GM08714 (cell line): ENCODE data around the gene SMAD5.

Source experiments
- H3K4me3 ChIP-seq: fragments of 200-500 bp; sonication (Bioruptor generic); 2 replicates; pipeline ENCODE4 v1.5.1; 2014; ENCODE audit warnings: mild to moderate bottlenecking, low read length, inconsistent platforms
- ZNF274 ChIP-seq: IDR thresholded peaks from 2 replicates; pipeline ENCODE4 v1.6.1; 2012; ENCODE audit warnings: mild to moderate bottlenecking, low read depth, low read length

SMAD5 gene

DNA sequence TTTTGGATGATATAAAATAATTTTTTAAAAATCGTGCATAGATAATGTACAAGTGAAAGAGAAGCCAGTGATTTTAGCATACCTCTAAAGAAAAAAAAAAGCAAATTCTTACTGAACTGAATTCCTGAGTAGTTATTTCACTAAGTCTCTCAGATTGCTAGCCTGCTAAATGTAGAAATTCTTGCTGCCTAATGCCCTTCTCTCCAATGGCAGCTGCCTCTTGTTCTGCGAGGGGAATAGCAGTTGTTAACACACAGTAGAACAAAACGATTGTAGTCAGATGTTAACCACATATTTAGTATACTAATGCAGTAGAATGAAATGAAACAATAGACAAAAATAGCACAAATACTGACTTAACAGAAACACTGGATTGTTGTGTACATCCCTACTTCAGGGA is 26.8 kb downstream of the SMAD5 start:
- H3K4me3 ChIP-seq: no peak overlapping the region

DNA sequence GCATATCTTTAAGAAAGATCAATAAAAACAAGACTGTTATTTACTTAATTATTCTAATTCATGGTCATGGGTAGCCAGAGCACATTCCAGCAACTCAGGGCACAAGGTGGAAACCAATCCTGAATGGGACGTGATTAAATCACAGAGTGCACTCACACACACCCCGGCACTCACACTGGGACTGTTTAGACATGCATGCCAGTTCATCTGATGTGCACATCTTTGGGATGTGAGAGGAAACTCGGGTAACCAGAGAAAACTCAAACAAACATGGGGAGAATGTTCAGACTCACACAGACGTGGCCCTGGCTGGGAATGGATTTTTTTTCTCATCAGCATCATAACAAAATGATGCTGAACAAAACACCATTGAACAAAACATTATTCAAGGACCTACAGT is 29.4 kb downstream of the SMAD5 start:
- no peak for TF ChIP-seq ZNF274
- no peak overlapping the region for H3K4me3 ChIP-seq

More for the DNA sequence above, 26.8 kb downstream of the SMAD5 start:
- no peak for TF ChIP-seq ZNF274

DNA sequence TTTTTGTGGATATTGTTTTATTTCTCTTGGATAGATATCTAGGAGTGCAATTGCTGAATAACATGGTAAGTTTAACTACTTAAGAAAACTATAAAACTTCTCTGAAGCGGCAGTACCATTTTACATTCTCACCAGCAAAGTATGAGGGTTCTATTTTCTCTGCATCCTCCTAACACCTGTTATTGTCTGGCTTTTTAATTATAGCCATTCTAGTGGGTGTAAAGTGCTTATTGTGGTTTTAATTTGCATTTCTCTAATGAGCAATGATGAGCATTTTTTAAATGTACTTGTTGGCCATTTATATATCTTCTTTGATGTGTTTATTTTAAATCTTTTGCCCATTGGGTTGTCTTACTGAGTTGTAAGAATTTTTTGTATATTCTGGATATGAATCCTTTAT is 31.6 kb downstream of the SMAD5 start:
- TF ChIP-seq ZNF274: no peak
- H3K4me3 ChIP-seq: no peak overlapping the region

DNA sequence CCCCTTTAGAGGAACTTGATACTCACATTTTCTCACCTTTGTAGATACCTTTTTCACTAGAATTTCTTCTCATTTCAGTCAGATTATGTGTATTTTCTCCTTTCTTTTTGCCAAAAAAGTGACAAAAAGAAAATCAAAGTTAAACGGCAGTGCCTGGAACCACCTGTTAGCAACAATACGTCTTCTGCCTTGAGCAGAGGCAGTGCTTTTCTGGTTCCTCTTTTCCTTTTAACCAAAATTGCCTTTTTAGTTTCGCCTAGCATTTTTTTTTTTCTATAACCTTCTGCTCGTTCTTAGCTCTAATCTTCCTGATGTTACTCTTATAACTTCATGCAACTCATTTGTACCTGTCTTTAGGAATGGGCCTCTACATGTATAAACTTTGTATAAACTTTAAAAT is 34.3 kb downstream of the SMAD5 start:
- H3K4me3 ChIP-seq: no peak overlapping the region
- TF ChIP-seq ZNF274: no peak

DNA sequence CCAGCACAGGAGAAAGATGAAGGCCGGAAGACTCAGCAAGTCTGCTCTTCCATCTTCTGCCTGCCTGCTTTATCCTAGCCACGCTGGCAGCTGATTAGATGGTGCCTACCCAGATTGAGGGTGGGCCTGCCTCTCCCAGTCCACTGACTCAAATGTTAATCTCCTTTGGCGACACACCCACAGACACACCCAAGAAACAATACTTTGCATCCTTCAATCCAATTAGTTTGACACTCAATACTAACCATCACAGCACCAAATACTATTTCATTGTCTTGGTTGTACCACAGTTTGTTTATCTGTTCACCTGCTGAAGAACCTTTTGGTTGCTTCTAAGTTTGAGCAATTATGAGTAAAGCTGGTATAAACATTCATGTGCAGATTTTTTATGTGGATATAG is 36.6 kb downstream of the SMAD5 start:
- no peak overlapping the region for H3K4me3 ChIP-seq
- no peak for TF ChIP-seq ZNF274

DNA sequence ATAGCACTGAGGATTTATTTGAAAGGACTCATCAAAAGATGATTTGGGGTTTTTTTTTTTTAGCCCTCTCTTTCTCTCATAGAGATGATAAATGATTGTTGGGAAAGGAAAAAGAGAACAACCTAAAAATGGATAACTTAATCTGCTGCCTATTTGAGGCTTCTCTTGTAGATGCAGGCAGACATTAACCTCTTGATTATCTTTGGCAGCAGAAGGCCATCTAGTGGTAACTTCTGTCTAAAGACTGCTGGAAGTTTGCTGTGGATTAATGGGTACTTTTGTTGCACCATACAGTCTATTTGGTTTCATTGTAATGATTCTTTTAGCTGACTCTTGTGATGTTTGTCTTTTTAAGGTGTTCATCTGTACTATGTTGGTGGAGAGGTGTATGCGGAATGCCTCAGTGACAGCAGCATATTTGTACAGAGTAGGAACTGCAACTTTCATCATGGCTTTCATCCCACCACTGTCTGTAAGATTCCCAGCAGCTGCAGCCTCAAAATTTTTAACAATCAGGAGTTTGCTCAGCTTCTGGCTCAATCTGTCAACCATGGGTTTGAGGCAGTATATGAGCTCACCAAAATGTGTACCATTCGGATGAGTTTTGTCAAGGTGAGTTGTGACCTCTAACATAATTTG is 41.5 kb downstream of the SMAD5 start:
- no peak for TF ChIP-seq ZNF274
- no peak overlapping the region for H3K4me3 ChIP-seq

DNA sequence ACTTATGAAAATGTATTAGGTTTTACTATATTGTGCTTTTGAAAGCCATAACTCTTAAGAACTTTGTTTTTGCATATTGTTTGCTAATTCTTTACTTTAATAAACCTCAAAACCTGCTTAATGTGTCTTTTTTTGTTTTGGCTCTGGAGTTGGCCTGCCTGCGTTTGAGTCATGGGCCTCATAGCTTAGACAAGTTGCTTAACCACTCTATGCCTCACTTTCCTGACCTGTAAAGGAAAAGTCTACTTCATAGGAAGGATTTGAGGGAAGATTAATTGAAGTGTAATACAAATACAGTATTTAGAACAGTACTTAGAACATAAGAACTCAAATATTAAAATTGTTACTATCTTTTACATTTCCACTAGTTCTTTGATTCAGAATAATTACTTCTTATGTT is 50.0 kb downstream of the SMAD5 start:
- TF ChIP-seq ZNF274: no peak
- H3K4me3 ChIP-seq: no peak overlapping the region

DNA sequence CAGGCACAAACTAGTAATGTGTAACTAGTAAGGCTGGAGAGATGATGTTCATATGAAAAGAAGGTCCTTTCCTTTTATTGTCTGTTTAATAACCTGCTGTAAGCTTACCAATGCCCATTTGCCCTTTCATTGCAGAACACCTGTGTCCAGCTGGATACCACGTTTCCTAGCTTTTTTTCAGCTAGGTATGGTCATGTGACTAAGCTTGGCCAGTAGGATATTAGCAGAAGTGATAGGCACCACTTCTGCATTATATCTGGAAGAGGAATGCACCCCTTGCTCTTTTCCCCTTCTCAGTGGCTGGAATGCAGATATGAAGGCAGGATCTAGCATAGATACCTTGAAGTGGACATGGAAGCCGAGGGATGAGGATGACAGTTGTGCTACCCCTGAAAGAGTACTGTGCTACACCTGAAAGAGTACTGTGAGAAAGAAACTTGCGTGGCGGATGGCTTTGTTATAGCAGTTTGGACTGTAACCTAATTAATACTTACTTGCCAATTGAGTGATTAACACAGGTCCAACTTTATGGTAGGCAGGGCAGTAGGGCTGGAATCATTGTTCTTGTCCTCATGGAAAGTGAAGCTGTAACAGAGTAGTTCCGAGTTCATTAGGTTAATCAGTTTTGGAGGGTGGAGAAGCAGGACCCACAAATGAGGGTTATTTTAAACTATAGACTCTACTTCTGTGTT is 53.5 kb downstream of the SMAD5 start:
- no peak for TF ChIP-seq ZNF274

DNA sequence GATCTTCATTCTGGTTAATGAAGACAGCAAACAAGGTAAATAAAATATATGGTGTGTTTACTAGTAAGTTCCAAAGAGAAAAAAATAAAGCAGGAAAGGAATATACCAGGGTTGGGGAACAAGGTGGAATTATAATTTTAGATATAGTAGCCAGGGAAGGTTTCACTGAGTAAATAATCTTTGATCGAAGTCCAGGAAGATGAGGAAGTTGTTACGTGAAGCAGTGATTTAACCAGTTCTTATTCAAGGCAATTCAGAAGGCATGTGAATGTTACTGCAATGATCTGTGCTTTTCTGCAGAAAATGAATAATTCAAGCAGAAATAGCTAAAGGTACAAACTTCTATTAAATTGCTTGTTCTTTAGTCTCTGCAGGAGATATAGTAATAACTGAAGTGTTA is 54.2 kb downstream of the SMAD5 start:
- no peak overlapping the region for H3K4me3 ChIP-seq
- no peak for TF ChIP-seq ZNF274

More for the DNA sequence above, 53.5 kb downstream of the SMAD5 start:
- H3K4me3 ChIP-seq: no peak overlapping the region

DNA sequence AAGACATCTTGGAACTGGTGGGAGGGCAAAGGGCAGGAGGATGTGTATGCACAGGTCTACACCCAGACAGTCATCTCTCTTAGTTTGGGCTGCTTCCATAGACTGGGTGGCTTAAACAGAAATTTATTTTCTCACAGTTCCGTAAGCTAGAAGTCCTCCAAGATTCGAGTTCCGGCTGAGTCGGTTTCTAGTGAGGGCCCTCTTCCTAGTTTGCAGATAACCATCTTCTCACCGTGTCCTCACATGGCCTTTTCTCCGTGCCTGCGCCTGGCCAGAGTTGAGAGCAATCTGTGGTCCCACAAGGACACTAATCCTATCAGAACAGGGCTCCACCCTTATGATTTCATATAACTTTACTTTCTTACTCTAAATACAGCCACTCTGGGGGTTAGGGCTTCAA is 56.2 kb downstream of the SMAD5 start:
- no peak for TF ChIP-seq ZNF274

DNA sequence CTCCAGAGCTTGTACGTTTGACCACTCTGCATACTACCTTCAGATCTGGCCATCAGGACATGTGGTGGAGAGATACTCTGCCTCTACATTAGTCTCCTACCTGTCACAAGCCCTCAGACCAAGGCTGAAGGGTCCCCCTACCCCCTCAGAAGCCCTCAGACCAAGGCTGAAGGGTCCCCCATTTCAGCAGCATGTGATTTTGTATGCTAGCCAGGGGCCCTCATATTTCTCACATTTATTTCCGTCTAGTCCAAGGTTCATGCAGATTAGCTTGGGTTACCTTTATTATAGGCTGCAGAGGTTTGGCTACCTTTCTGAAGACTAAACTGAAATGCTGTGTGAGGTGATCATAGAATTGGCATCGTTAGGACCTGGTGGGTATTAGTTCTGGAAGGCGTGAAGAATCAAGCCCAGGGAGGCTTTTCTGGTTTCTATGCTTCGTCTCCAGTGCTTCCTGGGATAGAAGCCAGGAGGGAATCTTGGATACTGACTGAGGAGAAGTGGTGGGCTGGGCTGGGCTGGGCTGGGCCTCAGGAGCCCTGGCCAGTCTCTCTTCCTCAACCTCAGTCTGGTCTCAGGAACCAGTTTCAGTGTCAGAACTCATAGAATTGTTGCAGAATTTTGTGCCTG is 57.6 kb downstream of the SMAD5 start:
- TF ChIP-seq ZNF274: no peak

More for the DNA sequence above, 56.2 kb downstream of the SMAD5 start:
- no peak overlapping the region for H3K4me3 ChIP-seq

DNA sequence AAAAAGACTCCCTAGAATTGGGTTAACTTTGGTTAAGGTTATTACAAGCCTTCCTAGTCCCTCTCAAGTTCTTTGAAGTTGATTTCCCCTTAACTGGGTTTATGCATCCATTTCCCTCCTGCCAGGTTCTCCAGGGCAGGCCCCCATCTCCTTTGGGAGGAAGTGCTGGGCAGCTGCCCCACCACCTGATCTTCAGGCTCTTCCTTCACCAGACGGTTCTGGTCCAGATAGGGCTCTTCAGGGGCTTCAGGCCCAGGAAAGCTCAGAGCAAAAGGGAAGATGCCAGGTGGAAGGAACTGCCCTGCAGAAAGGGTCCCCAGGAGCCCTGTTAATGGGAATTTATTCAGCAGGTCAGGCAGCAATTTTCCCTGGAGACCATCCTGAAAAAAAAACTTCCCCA is 58.3 kb downstream of the SMAD5 start:
- H3K4me3 ChIP-seq: no peak overlapping the region
- TF ChIP-seq ZNF274: no peak

More for the DNA sequence above, 57.6 kb downstream of the SMAD5 start:
- no peak overlapping the region for H3K4me3 ChIP-seq

DNA sequence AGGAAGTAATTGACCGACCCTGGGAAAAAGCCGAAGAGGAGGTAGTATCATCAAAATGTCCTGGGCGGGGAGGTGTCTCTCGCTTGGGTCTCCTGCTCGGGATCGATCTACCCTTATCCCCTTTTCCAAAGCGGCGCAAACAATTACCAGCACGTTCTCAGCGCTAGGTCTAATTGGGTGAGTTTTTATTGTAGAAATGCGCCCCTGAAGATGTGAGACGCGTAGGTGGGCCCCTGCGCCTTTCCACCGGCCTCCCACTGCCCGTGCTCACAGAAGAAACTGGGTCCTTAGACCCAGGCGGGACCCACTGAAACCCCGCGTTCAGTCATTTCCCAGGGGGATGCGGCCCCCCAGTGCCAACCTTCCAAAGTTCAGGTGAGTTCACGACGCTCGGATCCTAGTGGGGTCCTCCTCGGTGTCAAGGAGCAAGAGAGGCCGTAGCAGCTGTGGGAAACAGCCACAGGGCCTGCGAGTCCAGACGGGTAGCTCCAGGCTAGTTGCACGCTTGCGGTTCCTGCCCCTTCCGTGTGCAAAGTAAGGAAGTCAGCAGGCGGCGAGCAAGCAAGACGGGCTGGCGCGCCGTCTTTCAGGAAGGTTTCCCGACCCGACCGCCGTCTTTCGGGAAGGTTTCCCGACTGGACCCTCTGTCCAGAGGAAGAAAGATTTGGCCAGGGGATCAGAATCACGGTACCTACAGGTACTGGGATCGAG is 58.8 kb downstream of the SMAD5 start:
- H3K4me3 ChIP-seq: no peak overlapping the region

DNA sequence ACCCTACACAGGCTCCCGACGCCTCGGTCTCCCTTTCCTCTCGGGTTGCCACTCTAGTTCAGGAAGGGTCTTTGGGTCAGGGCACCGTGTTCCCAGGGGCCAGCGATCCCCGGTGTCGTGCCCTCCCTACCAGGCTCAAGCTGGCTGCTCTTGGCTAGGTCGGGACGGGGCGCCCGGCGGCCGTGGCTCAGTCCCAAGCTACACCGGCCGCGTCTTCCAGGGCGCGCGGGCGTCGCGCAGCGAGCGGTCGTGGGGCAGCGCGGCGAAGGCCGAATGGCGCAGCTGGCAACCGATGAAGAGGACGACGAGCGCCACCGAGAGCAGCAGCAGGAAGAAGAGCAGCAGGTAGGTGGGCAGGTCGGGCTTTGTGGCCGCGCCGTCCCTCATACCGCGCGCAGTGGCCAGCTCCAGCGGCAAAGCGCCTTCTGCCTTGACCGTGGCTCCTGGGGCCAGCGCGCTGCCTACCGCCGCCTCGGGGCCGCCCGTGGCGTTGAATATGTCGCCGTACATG is 59.4 kb downstream of the SMAD5 start:
- TF ChIP-seq ZNF274: no peak
- H3K4me3 ChIP-seq: no peak overlapping the region

More for the DNA sequence above, 58.8 kb downstream of the SMAD5 start:
- TF ChIP-seq ZNF274: no peak

DNA sequence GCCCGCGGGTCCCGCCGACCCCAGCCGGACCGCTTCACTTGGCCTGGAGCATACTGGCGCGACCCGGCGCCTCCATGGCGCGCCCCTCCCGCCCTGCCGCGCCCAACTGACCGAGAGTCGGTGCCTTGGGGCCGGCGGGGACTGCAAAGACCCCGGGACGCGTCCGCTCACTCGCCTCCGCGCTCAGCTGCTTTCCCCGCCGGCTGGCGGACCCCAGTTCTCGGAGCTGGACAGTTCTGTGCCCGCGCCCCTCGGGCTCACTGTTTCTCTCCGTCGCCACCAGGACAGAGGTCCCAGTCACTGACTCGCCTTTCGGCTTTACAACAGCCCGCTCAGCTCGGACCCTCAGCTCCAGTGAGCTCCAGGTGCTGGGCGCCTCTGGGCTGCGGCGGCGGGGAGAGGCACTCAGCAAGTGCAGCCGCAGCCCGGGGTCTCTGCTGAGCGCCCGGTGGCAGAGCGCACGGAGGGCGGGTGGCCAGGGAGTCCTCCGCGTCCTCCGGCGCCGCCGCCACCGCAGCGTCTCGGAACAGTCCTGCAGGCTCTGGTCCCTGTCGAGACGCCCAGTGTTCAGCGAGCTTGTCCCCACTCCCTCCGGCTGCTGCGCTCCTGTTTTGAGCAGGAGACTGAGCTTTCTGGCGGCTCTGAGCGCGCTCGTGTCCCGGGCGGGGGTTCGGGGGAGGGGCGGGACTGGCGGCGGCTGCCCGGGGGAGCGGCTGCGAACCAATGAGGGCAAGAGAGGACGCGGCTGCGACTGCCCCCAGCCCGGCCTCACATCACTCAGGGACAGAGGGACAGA is 60.1 kb downstream of the SMAD5 start, which contains the start of gene SMIM32:
SMIM32 (minus strand) TSS at position 637 of the 796 bp plus-strand sequence. CDS start 638 bp downstream, outside the sequence.
- TF ChIP-seq ZNF274: no peak
- no peak within 1 kb of the TSS for H3K4me3 ChIP-seq
